CD4-positive, alpha-beta T cell treated with Interleukin-15 for 4 hours (primary cell): ENCODE measurements around the gene RAET1G.
A peak's percentile ranks its signal among the peaks of the same experiment; 100 is the strongest.
"Not testable (repeated sequence)": the region's sequence is repeated elsewhere in the genome, so short reads cannot be mapped to it uniquely, and the experiment has no call there.

Experiments
- DNase-seq: peaks from one replicate; pipeline ENCODE4 v3.0.0-alpha.2; 2020; ENCODE audit warnings: low spot score

Gene RAET1G

DNA sequence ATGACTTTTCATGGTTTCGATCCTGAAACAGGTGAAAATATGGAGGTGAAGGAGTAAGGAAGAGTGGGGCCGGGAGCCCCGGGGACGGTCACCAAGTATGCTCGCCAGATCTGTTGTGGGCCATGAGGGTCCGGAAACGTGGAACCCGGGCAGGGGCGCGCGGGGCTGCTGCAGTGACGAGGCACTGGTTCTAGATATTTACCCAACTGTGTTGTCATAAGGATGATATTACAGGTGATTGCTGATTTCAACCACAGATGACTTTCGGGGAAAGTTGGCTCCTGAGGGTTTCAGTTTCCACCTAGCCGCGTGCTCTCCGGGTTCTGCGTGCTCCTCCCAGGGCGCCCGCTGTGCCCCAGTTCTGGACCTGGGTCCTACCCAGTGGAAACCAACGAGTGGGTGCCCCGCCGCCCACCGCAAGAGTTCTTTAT lies 12.2 kb downstream of the RAET1G start:
- DNase-seq, result no peak

- DNase-seq, result no peak
Observed at GRCh38 chr6:149909701-149910470, 13.0 kb downstream of the RAET1G start.

DNA sequence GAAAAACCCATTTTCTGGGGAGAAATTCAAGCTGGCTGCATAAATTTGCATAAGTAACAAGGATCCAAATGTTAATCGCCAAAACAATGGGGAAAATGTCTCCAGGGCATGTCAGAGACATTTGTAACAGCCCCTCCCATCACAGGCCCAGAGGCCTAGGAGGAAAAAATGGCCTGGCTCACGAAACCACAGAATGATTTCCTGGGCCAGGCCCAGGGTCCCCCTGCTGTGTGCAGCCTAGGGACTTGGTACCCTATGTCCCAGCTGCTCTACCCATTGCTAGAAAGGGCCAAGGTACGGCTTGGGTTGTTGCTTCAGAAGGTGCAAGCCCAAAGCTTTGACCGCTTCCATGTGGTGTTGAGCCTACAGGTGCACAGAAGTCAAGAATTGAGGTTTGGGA lies 14.4 kb downstream of the RAET1G start:
- DNase-seq, result not testable (repeated sequence)

DNA sequence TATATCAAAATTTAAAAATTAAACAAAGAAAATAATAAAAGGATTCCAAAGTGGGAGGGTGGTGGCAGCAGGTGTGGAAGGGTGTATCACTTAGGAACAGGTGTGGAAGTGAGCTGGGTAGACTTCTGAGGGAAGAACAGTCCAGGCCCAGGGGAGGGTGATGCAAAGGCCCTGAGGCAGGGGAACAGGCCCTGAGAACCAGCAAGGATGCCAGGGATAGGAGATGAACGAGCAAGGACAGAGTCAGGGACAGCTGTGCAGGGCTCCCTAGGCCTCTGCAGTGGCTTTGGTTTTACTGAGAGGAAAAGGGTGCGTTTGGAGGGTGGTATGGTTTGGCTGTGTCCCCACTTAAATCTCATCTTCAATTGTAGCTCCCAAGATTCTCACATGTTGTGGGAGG lies 15.6 kb downstream of the RAET1G start:
- DNase-seq, result no peak

DNA sequence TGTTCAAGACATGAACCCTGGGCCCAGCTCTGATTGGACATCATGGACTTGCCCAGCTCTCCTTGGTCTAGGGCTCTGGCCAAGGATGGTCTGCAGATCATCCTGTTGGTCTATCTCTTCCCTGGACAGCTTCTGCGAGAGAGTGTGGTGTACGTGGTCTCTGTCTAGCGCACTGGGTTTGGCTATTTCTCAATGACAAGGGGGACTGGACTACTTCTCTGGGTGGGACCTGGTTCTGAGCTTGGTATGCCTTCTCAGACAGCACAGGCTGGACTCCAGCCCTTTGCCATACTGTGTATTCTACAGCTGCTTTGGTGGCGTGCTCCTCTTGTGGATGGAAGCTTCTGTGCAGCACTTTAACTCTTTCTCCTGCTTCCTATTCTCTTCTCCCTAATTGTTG lies 16.5 kb downstream of the RAET1G start:
- no peak for DNase-seq

GRCh38 chr6:149905911-149906371 lies 17.0 kb downstream of the RAET1G start:
- no peak for DNase-seq

GRCh38 chr6:149905371-149905910 lies 17.5 kb downstream of the RAET1G start:
- no peak for DNase-seq

DNA sequence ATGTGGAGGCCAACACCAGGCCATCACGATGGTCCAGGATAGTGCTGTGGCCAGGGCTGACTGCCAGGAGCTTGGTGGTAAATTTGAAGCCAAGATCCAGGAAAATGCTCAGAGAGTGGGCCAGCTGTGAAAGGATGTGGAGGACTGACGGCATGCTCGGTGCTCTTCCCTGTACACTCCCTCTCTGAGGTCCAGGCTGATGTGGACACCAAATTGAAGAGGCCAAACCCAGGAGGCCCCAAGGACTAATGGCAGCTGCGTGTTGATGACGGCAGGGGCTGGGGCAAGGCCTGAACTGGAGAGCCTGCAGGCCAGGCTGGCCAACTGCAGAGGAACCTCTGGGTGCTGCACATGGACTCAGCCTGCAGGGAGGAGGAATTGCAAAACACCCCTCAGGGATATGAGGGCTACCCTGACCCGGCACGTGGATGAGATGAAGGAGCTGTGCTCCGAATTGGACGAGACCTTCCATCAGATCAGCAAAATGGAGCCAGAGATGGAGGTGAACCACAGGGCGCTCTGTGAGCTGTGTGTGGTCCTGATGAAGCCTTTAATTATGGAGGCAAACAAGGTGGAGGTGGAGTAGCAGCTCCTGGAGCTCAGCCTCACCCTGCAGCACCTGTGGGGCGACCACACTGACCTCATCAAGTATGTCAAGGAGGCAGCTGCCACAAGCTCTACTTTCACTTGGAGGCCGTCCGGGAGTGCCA lies 18.1 kb downstream of the RAET1G start:
- no peak for DNase-seq

- no peak for DNase-seq
Observed at GRCh38 chr6:149903938-149904611, 18.8 kb downstream of the RAET1G start.

DNA sequence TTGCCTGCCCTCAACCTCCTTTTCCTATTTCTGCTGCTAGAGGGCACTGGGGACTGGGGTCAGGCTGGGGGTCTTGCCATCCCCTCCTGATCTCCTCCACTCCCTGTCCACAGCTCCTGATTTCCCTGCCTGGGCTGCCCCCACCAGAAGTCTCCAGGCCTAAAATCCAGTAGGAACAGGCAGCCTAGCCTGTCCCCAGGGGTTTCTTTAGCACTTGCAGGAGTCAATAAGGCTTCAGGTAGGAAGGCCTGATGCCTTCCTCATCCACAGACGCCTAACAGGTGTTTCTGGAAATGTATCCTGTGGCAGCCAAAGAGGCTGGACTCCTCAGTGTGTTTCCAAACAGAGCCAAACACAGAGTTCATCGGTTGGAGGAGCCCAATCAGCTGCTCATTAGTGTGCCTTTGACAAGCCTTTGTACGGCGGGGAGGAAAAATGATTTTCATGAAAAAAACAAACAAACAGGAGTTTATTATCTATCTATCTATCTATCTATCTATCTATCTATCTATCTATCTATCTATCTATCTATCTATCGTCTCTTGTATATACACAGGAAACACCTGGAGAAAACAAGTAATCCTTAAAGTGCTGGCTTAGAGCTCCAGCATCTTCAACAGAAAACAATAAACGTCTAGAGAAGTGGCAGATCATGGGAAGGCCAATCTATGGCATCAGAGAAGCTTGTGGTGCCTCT lies 21.3 kb downstream of the RAET1G start:
- DNase-seq, result no peak

GRCh38 chr6:149900620-149901443 lies 22.1 kb downstream of the RAET1G start:
- DNase-seq, result no peak

DNA sequence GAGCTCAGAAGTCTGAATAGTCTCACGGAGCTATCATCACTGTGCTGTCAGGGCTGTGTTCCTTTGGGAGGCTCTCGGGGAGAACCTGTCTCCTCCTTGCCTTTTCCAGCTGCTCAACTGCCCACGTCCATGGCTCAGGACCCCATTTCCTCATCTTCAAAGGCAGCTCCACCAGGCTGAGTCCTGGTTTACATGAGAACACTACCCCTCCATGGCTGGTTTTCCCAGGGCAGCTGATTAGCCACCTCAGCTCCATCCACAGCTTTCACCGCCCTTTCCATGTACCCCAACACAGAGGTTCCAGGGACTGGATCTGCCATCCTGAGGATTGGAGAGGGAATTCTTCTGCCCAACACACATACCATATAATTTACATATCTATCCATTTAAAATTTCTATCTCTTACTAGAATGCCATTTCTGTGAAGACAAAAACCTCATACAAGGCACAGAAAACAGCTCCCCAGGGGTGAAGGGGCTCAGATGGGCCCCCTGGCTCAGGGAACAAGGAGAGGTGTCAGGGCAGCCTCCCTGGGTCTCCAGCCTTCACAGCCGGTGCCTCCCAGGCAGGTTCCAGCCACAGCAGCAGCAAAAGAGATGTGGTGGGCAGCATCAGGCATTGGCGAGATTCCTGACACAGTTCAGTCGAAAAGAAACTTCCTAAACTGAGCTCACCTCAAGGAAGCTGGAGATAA lies 22.8 kb downstream of the RAET1G start:
- DNase-seq, result no peak

DNA sequence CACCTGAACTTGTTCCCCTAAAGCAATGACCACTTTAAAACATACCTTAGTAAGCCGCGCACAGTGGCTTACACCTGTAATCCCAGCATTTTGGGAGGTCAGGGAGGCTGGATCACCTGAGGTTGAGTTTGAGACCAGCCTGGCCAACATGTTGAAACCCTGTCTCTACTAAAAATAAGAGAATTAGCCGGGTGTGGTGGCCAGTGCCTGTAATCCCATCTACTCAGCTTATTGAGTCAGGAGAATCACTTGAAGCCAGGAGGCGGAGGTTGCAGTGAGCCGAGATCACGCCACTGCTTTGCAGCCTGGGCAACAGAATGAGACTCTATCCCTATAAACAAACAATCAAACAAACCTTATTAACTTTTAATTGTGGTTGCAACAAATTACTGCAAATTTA lies 23.4 kb downstream of the RAET1G start:
- DNase-seq, result no peak

- DNase-seq, result no peak
Observed at GRCh38 chr6:149898966-149899365, 24.0 kb downstream of the RAET1G start.

DNA sequence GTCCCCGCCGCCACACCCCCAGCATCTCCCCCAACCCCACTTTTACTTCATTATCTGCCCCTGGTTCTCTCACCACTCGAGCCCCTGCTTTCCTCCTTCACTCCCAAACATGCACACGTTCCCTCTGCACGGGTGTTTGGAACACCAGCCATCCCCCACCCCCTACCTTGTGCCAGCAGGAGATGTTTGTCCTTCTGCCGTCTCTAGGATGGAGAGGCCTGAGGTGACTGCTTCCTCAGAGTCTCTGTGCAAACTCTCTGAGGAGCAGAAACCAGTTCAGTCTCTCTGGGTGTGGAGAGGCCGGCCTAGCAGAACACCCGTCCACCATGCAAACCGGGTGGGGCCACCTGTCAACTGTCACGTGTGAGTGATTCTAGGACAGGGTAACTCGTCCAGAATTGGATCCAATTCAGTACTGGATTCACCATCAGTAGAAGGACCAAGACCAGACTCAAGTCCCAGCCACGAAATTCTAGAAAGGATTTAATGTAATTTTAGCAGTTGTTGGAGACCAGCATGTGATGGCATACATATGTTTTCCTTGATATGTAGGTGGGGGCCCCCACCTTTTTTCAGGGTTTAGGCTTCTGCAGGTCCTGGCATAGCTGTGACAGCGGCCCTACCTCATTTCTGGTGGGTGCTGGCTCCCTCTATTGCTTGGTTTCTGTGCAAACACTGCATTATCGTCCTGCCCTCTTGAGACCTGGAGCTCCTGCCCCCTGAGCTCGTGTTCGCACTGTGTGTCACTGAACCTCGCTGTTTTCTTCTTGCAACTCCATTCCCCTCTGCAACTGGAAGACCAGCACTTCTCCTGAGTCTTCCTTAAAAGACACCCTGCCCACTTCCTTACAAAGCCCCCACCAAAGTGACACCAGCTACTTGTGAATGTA lies 24.8 kb downstream of the RAET1G start, which contains the start of gene RAET1E:
RAET1E (minus strand) TSS at position 259 of the 890 bp plus-strand sequence. CDS start 7,212 bp downstream, outside the sequence.
- no peak for DNase-seq

DNA sequence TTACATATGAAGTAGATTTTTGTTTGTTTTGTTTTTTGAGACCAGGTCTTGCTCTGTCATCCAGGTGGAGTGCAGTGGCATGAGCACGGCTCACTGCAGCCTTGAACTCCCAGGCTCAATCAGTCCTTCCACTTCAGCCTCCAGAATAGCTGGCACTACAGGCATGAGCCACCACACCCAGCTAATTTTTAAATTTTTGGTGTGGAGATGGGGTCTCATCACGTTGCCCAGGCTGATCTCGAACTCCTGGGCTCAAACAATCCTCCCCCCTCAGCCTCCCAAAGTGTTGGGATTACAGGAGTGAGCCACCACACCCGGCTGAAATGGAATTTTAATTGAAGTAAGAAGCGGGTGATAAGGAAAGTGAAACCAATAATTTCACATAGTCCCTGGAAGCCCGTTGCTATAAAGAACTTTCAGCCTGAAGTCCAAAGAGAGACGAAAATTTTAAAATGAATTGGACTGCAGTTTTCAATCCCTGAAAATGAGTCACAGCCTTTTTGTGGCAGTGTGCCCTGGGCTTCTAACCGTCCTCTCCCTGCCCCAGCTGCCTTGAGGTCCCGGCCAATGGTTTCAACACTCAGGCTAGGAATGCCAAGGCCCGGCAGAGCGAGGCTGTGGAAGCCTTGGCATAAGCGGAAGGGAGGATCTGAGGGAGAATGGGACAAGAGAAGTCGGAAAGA lies 25.8 kb downstream of the RAET1G start:
- DNase-seq, result no peak

DNA sequence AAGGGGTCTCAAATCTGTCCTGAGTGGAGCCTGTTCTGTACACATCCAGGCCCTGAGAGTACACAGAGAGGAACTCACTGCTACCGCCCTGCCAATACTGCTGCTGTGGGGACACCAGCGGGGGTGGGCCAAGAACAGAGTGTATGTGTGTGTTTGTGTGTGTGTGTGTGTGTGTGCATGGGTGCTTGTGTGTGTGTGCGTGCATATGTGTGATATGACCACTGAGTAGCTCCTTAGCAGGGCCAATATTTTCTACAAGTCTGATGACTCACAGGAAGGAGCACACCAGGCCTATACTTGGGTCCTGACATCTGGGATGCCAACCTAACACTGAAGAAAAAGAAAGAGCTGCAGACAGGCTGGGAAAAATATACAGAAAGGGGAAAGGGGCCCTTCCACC lies 26.4 kb downstream of the RAET1G start:
- DNase-seq, result no peak

DNA sequence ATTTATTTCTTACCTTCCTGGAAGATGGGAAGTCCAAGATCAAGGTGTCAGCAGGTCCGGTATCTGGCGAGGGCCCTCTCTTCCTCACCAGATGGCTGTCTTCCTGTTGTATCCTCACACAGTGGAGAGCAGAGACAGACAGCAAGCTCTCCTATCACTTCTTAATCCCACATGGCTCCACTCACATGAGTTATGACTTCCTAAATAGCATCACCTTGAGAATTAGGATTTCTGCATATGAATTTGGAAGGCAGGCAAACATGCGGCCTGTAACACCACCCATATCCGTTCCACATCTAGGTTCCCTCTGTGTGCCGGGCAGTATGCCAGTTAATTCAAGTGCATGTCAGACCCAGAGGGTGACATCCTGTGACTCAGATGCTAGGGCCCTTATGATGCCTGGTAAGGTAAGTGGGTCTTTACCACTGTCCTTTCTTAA lies 27.1 kb downstream of the RAET1G start:
- DNase-seq, result peak; percentile 38
